Measurements from ENCODE around the gene HAGH.

DNA sequence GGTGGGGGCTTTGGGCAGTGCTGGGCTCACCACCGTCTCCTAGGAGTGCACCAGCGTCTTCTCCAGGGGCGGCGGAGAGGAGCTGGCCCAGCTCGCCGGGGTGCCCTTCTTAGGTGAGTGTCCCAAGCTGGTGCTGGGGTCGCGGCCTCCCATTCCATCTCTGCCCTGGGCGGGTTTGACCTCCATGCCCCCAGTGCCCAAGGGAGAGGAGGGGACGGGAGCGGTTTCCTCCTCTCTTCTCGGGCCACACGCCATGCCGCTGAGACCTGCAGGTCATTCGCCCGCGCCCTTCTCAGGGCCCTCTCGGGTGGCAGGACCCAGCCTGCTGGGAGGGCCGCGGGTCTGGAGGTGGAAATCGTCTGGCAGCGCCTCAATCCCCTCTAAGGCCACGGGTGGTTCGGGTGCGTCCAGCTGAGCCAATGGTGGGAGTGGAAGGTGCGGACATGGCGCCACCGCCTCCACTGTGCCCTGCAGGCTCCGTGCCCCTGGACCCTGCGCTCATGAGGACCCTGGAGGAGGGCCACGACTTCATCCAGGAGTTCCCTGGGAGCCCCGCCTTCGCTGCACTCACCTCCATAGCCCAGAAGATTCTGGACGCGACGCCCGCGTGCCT is 38.4 kb downstream of the HAGH start:
- TF ChIP-seq, protein P1, sequence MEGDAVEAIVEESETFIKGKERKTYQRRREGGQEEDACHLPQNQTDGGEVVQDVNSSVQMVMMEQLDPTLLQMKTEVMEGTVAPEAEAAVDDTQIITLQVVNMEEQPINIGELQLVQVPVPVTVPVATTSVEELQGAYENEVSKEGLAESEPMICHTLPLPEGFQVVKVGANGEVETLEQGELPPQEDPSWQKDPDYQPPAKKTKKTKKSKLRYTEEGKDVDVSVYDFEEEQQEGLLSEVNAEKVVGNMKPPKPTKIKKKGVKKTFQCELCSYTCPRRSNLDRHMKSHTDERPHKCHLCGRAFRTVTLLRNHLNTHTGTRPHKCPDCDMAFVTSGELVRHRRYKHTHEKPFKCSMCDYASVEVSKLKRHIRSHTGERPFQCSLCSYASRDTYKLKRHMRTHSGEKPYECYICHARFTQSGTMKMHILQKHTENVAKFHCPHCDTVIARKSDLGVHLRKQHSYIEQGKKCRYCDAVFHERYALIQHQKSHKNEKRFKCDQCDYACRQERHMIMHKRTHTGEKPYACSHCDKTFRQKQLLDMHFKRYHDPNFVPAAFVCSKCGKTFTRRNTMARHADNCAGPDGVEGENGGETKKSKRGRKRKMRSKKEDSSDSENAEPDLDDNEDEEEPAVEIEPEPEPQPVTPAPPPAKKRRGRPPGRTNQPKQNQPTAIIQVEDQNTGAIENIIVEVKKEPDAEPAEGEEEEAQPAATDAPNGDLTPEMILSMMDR (IDR thresholded peaks at IDR 0.05): no peak
- no peak for TF ChIP-seq POLR2A (IDR thresholded peaks at IDR 0.05)
